Coronary artery (tissue), 2 donors: ENCODE data around the gene GBF1.

Source experiments
- DNase-seq: peaks from one replicate; pipeline ENCODE4 v3.0.0-alpha.2; 2017; ENCODE audit warnings: low spot score
- H3K27ac ChIP-seq, 2 donors: fragments of 200-600 bp; sonication (generic); one replicate each; pipeline ENCODE4 v1.5.1; 2016 to 2019
- H3K4me3 ChIP-seq: fragments of 200-600 bp; sonication (generic); 2 replicates; pipeline ENCODE4 v1.5.1; 2016; ENCODE audit warnings: mild to moderate bottlenecking, moderate library complexity
- TF ChIP-seq, protein P1 (sequence below): fragments of 200-600 bp; sonication (generic); IDR thresholded peaks from one replicate; pipeline ENCODE4 v1.5.1; 2019; ENCODE audit warnings: antibody characterized with exemption

Gene GBF1

DNA sequence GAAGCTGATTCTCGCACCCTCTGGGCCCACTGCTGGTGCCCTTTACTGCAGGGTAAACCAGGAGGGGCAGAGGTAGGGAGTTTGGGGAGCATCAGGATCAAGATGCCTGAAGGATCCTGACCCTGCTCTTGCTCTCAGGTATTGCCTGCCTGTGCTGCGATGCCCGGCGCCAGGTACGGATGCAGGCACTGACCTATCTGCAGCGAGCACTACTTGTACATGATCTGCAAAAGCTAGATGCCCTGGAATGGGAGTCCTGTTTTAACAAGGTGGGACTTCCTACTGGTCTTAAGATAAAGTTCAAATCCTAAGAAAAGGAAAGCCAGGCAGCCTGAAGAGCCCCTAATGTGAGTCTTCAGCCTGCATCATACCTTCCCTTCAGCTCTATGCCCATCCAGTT is 134.1 kb downstream of the GBF1 start:
- DNase-seq, result no peak
- TF ChIP-seq, protein P1, sequence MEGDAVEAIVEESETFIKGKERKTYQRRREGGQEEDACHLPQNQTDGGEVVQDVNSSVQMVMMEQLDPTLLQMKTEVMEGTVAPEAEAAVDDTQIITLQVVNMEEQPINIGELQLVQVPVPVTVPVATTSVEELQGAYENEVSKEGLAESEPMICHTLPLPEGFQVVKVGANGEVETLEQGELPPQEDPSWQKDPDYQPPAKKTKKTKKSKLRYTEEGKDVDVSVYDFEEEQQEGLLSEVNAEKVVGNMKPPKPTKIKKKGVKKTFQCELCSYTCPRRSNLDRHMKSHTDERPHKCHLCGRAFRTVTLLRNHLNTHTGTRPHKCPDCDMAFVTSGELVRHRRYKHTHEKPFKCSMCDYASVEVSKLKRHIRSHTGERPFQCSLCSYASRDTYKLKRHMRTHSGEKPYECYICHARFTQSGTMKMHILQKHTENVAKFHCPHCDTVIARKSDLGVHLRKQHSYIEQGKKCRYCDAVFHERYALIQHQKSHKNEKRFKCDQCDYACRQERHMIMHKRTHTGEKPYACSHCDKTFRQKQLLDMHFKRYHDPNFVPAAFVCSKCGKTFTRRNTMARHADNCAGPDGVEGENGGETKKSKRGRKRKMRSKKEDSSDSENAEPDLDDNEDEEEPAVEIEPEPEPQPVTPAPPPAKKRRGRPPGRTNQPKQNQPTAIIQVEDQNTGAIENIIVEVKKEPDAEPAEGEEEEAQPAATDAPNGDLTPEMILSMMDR, result no peak
- Histone ChIP-seq H3K27ac (no peak overlapping the region), H3K4me3 (no peak overlapping the region)

DNA sequence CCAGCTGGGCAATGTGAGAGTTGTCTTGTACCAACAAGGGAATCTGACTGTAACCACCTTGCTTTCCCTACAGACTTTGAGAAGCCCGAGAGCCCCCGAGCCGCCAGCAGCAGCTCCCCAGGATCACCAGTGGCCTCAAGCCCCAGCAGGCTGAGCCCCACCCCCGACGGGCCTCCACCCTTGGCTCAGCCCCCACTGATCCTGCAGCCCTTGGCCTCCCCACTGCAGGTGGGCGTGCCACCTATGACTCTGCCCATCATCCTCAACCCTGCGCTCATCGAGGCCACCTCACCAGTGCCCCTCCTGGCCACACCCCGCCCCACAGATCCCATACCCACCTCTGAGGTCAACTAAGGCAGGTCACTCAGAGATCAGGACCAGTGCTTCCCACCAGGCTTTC is 136.7 kb downstream of the GBF1 start:
- TF ChIP-seq, protein P1, result no peak
- DNase-seq, result no peak
- Histone ChIP-seq H3K4me3 (no peak overlapping the region), H3K27ac (no peak overlapping the region)

DNA sequence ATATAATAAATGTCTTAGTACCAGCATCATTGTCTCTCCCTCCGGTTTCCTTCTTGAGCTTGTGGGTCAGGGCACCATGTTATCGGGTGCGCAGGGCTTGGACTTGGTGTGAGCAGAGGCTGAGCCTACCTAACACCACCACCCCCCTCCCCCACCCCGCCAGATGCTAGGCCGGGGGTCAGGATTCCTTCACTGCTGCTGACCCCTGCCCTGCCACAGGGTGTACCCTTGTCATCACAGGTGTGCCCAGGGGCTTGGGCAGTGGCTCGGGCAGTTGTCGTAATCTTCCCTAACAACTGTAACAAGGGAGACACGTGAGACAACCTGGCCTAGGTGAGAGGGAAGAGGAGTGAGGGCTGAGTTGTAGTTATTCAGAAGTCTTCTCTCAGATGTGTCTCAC is 137.5 kb downstream of the GBF1 start:
- Histone ChIP-seq H3K4me3 (no peak overlapping the region), H3K27ac (no peak overlapping the region)
- DNase-seq, result no peak
- TF ChIP-seq, protein P1, result no peak

DNA sequence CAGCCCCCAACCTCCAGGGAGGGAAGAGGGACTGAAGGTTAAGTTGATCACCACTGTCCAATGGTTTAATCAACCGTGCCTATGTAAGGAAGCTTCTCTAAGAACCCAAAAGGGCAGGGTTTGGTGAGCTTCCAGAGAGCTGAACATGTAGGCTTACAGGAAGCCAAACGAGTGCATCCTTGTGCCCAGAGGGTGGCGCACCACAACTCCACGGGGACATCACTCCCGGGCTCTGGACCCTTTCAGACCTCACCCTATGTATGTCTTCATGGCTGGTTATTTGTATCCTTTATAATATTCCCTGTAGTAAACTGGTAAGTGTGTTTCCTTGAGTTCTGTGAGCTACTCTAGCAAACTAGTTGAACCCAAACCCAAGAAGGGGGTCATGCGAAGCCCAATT is 138.7 kb downstream of the GBF1 start:
- DNase-seq, result no peak
- H3K4me3 ChIP-seq, result no peak overlapping the region
- H3K27ac ChIP-seq, result no peak overlapping the region
- TF ChIP-seq, protein P1, result no peak

DNA sequence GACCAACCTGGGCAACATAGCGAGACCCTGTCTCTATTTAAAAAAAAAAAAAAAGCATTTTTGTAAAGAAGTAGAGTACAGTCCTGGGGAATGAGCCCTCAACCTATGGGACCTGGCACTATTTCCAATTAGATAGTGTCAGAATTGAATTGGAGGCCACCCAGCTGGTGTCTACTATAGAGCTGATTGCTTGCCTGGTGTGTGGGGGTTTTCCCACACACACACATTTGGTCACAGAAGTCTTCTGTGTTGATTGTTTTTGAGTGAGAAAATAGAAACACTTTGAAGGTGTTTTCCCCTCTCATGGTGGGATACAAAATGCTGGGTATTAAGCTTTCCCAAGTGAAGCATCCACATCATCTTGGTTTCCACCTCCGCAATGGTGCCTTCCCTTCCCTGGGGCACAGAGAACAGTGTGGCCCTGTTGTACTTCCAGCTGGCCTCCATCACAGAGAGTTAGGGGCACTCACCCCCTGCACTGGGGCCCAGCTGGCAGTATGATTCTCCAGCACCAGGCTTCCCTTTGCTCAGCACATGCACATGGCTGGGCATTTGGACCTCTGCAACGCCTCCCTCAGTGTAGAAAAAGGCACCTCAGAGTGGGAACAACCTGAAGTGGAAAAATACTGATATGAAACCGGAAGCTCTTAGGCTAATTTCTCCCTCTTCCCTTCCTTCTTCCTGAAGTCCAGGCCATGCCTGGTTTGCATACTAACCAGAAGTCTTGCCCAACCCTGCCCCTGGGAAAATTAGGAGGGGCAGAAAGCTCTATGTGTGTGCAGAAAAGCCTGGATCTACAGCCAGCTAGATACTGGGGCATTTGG is 139.5 kb downstream of the GBF1 start:
- DNase-seq, result no peak
- Histone ChIP-seq H3K27ac (peak overlapping the region in 1 of 2 donors; percentile 34), H3K4me3 (no peak overlapping the region)
- TF ChIP-seq, protein P1, result no peak

DNA sequence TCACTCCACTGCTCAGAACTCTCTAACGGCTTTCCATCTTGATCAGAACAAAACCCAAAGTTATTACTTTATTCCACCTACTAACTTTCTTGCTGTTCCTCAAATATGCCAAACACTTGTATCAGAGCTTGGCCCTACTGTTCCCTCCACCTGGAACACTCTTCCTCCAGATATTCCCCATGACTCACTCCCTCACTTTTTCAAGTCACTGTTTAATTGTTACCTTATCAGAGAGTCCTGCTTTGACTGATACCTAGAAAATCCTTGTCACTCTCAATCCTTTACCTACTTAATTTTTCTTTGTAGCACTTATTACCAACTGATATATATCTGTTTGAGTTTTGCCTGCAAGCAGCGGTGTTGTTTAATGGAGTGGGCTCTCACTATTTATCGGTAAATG is 144.6 kb downstream of the GBF1 start:
- TF ChIP-seq, protein P1, result no peak
- no peak for DNase-seq
- Histone ChIP-seq H3K27ac (no peak overlapping the region), H3K4me3 (no peak overlapping the region)

DNA sequence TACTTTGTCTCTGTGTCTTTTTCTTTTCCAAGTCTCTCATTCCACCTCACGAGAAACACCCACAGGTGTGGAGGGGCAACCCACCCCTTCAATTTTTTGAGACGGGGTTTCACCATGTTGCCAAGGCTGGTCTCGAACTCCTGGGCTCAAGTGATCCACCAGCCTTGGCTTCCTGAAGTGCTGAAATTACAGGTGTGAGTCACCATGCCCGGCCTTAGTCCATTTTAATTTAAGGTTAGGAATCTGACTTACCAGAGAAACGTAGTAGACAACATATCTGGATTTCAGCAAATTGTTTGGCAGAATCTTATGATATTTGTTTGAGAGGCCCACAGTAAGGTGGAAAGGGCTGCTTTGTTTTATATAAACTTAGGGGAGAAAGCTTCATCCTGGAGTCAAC is 147.0 kb downstream of the GBF1 start:
- TF ChIP-seq, protein P1, result no peak
- H3K27ac ChIP-seq, result no peak overlapping the region
- DNase-seq, result no peak
- no peak overlapping the region for H3K4me3 ChIP-seq
